HCT116 (cell line): ENCODE results near the gene ATP6V1G3. TPM values are rescaled to one million over a fixed set of nuclear protein-coding genes. Genes with fewer than 3 reads are reported as not detected.

Experiments
- ATAC-seq: fragments of 200-7000 bp; cut with Tn5 transposase; 2 replicates; pipeline ENCODE4 v1.9.1; 2020; ENCODE audit warnings: mild to moderate bottlenecking, moderate library complexity
- BruUV-seq: library from RNA; stranded (reverse); fragments of 400-500 nt; replicated peaks from 2 replicates; lab custom pipeline; 2021; lab: Mats Ljungman, UMichigan
- CTCF ChIA-PET: fragments of 300-600 bp; sonication (Branson Sonifier 250); formaldehyde crosslinking; loops from one replicate; lab custom pipeline; 2021; ENCODE audit warnings: antibody characterized with exemption; lab: Charles Lee
- POLR2A ChIA-PET: fragments of 300-600, 350-600 bp; sonication (Branson Sonifier 250); formaldehyde crosslinking; loops from one replicate; lab custom pipeline; 2021; ENCODE audit warnings: antibody characterized with exemption; lab: Charles Lee
- RAD21 ChIA-PET, 2 experiments: fragments of 300-600 bp; sonication (Branson Sonifier 250); formaldehyde crosslinking; loops; one replicate each; lab custom pipeline; 2023; ENCODE audit warnings: low total read pairs in 2 of 2; ENCODE audit not compliant: uncharacterized antibody in 2 of 2, unreplicated experiment in 2 of 2, low non-redundant PET in 1 of 2; lab: Charles Lee
- DNase-seq: peaks from one replicate; pipeline ENCODE4 v3.0.0-alpha.2; 2010; ENCODE audit warnings: low read depth, low spot score
- H2AFZ ChIP-seq: fragments of 200-600 bp; shearing (Covaris generic), sonication (generic); 2 replicates; pipeline ENCODE4 v1.6.1; 2017; ENCODE audit warnings: low read depth, mixed run types, mixed read lengths, antibody characterized with exemption, low read length; ENCODE audit not compliant: poor library complexity, severe bottlenecking
- H3K27ac ChIP-seq: 2 replicates; pipeline ENCODE4 v1.5.1; 2012; ENCODE audit warnings: low read depth, low read length
- H3K27me3 ChIP-seq: fragments of 200-600 bp; sonication (generic); 2 replicates; pipeline ENCODE4 v1.6.1; 2016; ENCODE audit warnings: mixed run types, low read length, mixed read lengths; ENCODE audit not compliant: insufficient read depth
- H3K36me3 ChIP-seq, 2 experiments: fragments of 200-500 bp in 1 of 2; fragments of 200-600 bp in 1 of 2; sonication (Bioruptor generic) in 1 of 2; sonication (generic) in 1 of 2; 2 replicates each; pipeline versions ENCODE4 v1.5.1 to v1.6.1; 2014 to 2016; ENCODE audit warnings: low read length in 2 of 2, inconsistent platforms in 1 of 2, mixed read lengths in 1 of 2, mixed run types in 1 of 2; ENCODE audit not compliant: insufficient read depth in 2 of 2, control insufficient read depth in 1 of 2
- H3K4me1 ChIP-seq, 2 experiments: fragments of 200-600 bp in 1 of 2; sonication (generic) in 1 of 2; 2 replicates each; pipeline versions ENCODE4 v1.5.1 to v1.6.1; 2012 to 2017; ENCODE audit warnings: low read length in 2 of 2, inconsistent platforms in 1 of 2, mild to moderate bottlenecking in 1 of 2, mixed read lengths in 1 of 2, mixed run types in 1 of 2, moderate library complexity in 1 of 2; ENCODE audit not compliant: insufficient read depth in 2 of 2, control insufficient read depth in 1 of 2
- H3K4me2 ChIP-seq: fragments of 200-600 bp; sonication (generic); 2 replicates; pipeline ENCODE4 v1.6.1; 2017; ENCODE audit warnings: mixed run types, low read length, mixed read lengths
- H3K4me3 ChIP-seq, 2 experiments: fragments of 200-600 bp in 1 of 2; sonication (generic) in 1 of 2; replicated peaks in 1 of 2; 2 replicates each; pipeline ENCODE4 v1.5.1; 2011 to 2016; ENCODE audit warnings: low read length in 2 of 2, control low read depth in 1 of 2, low read depth in 1 of 2, mild to moderate bottlenecking in 1 of 2, mixed read lengths in 1 of 2, mixed run types in 1 of 2
- H3K79me2 ChIP-seq: fragments of 200-600 bp; sonication (generic); 2 replicates; pipeline ENCODE4 v1.6.1; 2017; ENCODE audit warnings: mild to moderate bottlenecking, mixed run types, low read length, moderate library complexity, mixed read lengths; ENCODE audit not compliant: insufficient read depth
- H3K9ac ChIP-seq: fragments of 200-600 bp; sonication (generic); 2 replicates; pipeline ENCODE4 v1.6.1; 2016; ENCODE audit warnings: low read length, mixed read lengths
- H3K9me2 ChIP-seq: fragments of 200-600 bp; sonication (generic), shearing (Covaris generic); 2 replicates; pipeline ENCODE4 v1.6.1; 2017; ENCODE audit warnings: mixed run types, mild to moderate bottlenecking, moderate library complexity; ENCODE audit not compliant: insufficient read depth
- H3K9me3 ChIP-seq, 2 experiments: fragments of 200-500 bp in 1 of 2; fragments of 200-600 bp in 1 of 2; sonication (Bioruptor generic) in 1 of 2; sonication (generic) in 1 of 2; 2 replicates each; pipeline ENCODE4 v1.6.1; 2014 to 2017; ENCODE audit warnings: low read length in 2 of 2, mixed read lengths in 2 of 2, inconsistent platforms in 1 of 2, low read depth in 1 of 2, mild to moderate bottlenecking in 1 of 2, mixed run types in 1 of 2, moderate library complexity in 1 of 2; ENCODE audit not compliant: control insufficient read depth in 1 of 2, insufficient read depth in 1 of 2
- H4K20me1 ChIP-seq: fragments of 200-600 bp; sonication (generic), shearing (Covaris generic); 2 replicates; pipeline ENCODE4 v1.6.1; 2017; ENCODE audit warnings: mixed run types, mild to moderate bottlenecking, moderate library complexity; ENCODE audit not compliant: insufficient read depth
- CBX3 ChIP-seq: IDR thresholded peaks from 2 replicates; pipeline ENCODE4 v1.6.1; 2012; ENCODE audit warnings: low read depth
- CEBPB ChIP-seq: IDR thresholded peaks from 2 replicates; pipeline ENCODE4 v1.6.1; 2012; ENCODE audit warnings: low read depth
- EGR1 ChIP-seq: IDR thresholded peaks from 2 replicates; pipeline ENCODE4 v1.6.1; 2012; ENCODE audit warnings: low read depth
- EZH2 ChIP-seq: fragments of 200-600 bp; sonication (generic); IDR thresholded peaks from 2 replicates; pipeline ENCODE4 v1.6.1; 2017; ENCODE audit warnings: antibody characterized with exemption, mixed run types
- EZH2phosphoT487 ChIP-seq: fragments of 200-600 bp; IDR thresholded peaks from 2 replicates; pipeline ENCODE4 v1.6.1; 2018; ENCODE audit warnings: antibody characterized with exemption, borderline replicate concordance
- FOSL1 ChIP-seq: IDR thresholded peaks from 2 replicates; pipeline ENCODE4 v1.6.1; 2012; ENCODE audit warnings: low read depth
- JUND ChIP-seq: IDR thresholded peaks from 2 replicates; pipeline ENCODE4 v1.6.1; 2012
- POLR2A ChIP-seq: IDR thresholded peaks from 2 replicates; pipeline ENCODE4 v1.7.0; 2011; ENCODE audit warnings: borderline replicate concordance; ENCODE audit not compliant: insufficient read depth, insufficient read length; ENCODE audit errors: extremely low read depth
- POLR2AphosphoS5 ChIP-seq: IDR thresholded peaks from 2 replicates; pipeline ENCODE4 v1.6.1; 2011; ENCODE audit warnings: mild to moderate bottlenecking, low read depth, low read length, moderate library complexity
- SIN3A ChIP-seq: IDR thresholded peaks from 2 replicates; pipeline ENCODE4 v1.6.1; 2012; ENCODE audit warnings: low read depth
- SP1 ChIP-seq: IDR thresholded peaks from 2 replicates; pipeline ENCODE4 v1.6.1; 2012; ENCODE audit warnings: low read depth
- TCF7L2 ChIP-seq: IDR thresholded peaks from 2 replicates; pipeline ENCODE4 v1.7.0; 2011; ENCODE audit warnings: borderline replicate concordance, inconsistent platforms; ENCODE audit not compliant: insufficient read depth, insufficient read length; ENCODE audit errors: extremely low read depth
- YY1 ChIP-seq: IDR thresholded peaks from 2 replicates; pipeline ENCODE4 v1.6.1; 2011; ENCODE audit warnings: low read length, low read depth, moderate library complexity, mild to moderate bottlenecking; ENCODE audit not compliant: insufficient replicate concordance; ENCODE audit errors: extremely low read depth
- ZNF274 ChIP-seq: fragments of 200-500 bp; sonication (Bioruptor generic); IDR thresholded peaks from 2 replicates; pipeline ENCODE4 v1.6.1; 2014; ENCODE audit warnings: mild to moderate bottlenecking, low read depth, low read length, inconsistent platforms
- intact Hi-C: fragments of 100-400 bp; cut with micrococcal nuclease; formaldehyde crosslinking; loops from 2 replicates; pipeline ENCODE4 v1.10.0; 2022
- total RNA-seq: library from RNA; stranded (reverse); gene quantifications from one replicate; pipeline ENCODE4 v1.2.1, GENCODE V29; 2021; ENCODE audit not compliant: unreplicated experiment
- TF ChIP-seq, protein P1 (sequence below): IDR thresholded peaks from 2 replicates; pipeline ENCODE4 v1.6.1; 2011; ENCODE audit warnings: mild to moderate bottlenecking, low read length, moderate library complexity; ENCODE audit not compliant: insufficient replicate concordance; ENCODE audit errors: extremely low read depth
- TF ChIP-seq, protein P2 (sequence below): IDR thresholded peaks from 2 replicates; pipeline ENCODE4 v1.6.1; 2012; ENCODE audit warnings: low read depth
- TF ChIP-seq, protein P3 (sequence below), 3 experiments: fragments of 200-600 bp in 1 of 3; sonication (generic) in 1 of 3; IDR thresholded peaks in 2 of 3; conservative IDR thresholded peaks in 1 of 3; 2 replicates each; pipeline ENCODE4 v1.5.1; 2012 to 2017; ENCODE audit warnings: low read depth in 2 of 3, low read length in 2 of 3, antibody characterized with exemption in 1 of 3, borderline replicate concordance in 1 of 3, control low read depth in 1 of 3, mild to moderate bottlenecking in 1 of 3, mixed read lengths in 1 of 3, mixed run types in 1 of 3, moderate library complexity in 1 of 3; ENCODE audit not compliant: insufficient read depth in 1 of 3
- TF ChIP-seq, protein P4 (sequence below): IDR thresholded peaks from 2 replicates; pipeline ENCODE4 v1.6.1; 2012
- TF ChIP-seq, protein P5 (sequence below): IDR thresholded peaks from 2 replicates; pipeline ENCODE4 v1.6.1; 2012

ATP6V1G3 gene
- total RNA-seq, 1 experiment from 2014 or later, result not detected

DNA sequence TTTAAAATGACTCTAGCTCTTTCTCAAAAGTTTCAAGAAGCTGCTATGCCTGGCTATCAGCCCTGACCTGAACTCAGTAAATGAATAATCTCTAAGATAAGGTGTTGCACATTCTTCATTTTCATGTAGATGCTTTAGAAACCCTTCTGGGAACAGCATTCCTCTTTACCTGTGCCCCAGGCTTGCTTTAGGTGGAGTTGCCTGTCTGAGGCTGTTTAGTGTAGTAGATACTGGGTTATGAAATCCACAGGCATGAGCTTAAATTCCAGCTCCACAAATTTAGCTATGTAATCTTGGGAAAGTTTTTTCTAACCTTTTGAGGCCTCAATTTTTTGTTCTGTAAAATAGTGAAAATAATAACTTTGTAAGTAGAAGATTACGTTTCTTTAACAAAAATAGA lies 41.6 kb downstream of the ATP6V1G3 start:
- DNase-seq (no peak), ATAC-seq (no peak)
- H3K27me3 ChIP-seq, result no peaks in the 10 kb centered on the region
- BruUV-seq, result no TSS peak
- no peak overlapping the region for H3K27ac ChIP-seq
- no peaks in the 10 kb centered on the region for H3K9me3 ChIP-seq
- H3K4me2 ChIP-seq, result no peak overlapping the region
- TF ChIP-seq EZH2, result no peak
- TF ChIP-seq, protein P1, sequence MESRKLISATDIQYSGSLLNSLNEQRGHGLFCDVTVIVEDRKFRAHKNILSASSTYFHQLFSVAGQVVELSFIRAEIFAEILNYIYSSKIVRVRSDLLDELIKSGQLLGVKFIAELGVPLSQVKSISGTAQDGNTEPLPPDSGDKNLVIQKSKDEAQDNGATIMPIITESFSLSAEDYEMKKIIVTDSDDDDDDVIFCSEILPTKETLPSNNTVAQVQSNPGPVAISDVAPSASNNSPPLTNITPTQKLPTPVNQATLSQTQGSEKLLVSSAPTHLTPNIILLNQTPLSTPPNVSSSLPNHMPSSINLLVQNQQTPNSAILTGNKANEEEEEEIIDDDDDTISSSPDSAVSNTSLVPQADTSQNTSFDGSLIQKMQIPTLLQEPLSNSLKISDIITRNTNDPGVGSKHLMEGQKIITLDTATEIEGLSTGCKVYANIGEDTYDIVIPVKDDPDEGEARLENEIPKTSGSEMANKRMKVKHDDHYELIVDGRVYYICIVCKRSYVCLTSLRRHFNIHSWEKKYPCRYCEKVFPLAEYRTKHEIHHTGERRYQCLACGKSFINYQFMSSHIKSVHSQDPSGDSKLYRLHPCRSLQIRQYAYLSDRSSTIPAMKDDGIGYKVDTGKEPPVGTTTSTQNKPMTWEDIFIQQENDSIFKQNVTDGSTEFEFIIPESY, result no peak
- no peak for TF ChIP-seq YY1
- TF ChIP-seq EZH2phosphoT487, result no peak
- no peak for TF ChIP-seq EGR1
- no peak for TF ChIP-seq ZNF274
- TF ChIP-seq FOSL1, result no peak
- TF ChIP-seq, protein P2, sequence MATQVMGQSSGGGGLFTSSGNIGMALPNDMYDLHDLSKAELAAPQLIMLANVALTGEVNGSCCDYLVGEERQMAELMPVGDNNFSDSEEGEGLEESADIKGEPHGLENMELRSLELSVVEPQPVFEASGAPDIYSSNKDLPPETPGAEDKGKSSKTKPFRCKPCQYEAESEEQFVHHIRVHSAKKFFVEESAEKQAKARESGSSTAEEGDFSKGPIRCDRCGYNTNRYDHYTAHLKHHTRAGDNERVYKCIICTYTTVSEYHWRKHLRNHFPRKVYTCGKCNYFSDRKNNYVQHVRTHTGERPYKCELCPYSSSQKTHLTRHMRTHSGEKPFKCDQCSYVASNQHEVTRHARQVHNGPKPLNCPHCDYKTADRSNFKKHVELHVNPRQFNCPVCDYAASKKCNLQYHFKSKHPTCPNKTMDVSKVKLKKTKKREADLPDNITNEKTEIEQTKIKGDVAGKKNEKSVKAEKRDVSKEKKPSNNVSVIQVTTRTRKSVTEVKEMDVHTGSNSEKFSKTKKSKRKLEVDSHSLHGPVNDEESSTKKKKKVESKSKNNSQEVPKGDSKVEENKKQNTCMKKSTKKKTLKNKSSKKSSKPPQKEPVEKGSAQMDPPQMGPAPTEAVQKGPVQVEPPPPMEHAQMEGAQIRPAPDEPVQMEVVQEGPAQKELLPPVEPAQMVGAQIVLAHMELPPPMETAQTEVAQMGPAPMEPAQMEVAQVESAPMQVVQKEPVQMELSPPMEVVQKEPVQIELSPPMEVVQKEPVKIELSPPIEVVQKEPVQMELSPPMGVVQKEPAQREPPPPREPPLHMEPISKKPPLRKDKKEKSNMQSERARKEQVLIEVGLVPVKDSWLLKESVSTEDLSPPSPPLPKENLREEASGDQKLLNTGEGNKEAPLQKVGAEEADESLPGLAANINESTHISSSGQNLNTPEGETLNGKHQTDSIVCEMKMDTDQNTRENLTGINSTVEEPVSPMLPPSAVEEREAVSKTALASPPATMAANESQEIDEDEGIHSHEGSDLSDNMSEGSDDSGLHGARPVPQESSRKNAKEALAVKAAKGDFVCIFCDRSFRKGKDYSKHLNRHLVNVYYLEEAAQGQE, result no peak
- no peak for TF ChIP-seq CBX3
- no peak for TF ChIP-seq POLR2AphosphoS5
- TF ChIP-seq, protein P3, sequence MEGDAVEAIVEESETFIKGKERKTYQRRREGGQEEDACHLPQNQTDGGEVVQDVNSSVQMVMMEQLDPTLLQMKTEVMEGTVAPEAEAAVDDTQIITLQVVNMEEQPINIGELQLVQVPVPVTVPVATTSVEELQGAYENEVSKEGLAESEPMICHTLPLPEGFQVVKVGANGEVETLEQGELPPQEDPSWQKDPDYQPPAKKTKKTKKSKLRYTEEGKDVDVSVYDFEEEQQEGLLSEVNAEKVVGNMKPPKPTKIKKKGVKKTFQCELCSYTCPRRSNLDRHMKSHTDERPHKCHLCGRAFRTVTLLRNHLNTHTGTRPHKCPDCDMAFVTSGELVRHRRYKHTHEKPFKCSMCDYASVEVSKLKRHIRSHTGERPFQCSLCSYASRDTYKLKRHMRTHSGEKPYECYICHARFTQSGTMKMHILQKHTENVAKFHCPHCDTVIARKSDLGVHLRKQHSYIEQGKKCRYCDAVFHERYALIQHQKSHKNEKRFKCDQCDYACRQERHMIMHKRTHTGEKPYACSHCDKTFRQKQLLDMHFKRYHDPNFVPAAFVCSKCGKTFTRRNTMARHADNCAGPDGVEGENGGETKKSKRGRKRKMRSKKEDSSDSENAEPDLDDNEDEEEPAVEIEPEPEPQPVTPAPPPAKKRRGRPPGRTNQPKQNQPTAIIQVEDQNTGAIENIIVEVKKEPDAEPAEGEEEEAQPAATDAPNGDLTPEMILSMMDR (IDR thresholded peaks at IDR 0.05 in 2 of 3, conservative IDR thresholded peaks at IDR 0.05 in 1 of 3; ENCODE audit: borderline replicate concordance in 1 of 3, insufficient read depth in 1 of 3, low read depth in 2 of 3, low read length in 2 of 3), result no peak
- TF ChIP-seq JUND, result no peak
- TF ChIP-seq, protein P4, sequence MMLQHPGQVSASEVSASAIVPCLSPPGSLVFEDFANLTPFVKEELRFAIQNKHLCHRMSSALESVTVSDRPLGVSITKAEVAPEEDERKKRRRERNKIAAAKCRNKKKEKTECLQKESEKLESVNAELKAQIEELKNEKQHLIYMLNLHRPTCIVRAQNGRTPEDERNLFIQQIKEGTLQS, result no peak
- no peak for TF ChIP-seq POLR2A
- no peak for TF ChIP-seq SP1
- no peak for TF ChIP-seq SIN3A
- no peak for TF ChIP-seq TCF7L2
- TF ChIP-seq, protein P5, sequence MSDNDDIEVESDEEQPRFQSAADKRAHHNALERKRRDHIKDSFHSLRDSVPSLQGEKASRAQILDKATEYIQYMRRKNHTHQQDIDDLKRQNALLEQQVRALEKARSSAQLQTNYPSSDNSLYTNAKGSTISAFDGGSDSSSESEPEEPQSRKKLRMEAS, result no peak
- TF ChIP-seq CEBPB, result no peak
- H4K20me1 ChIP-seq, result no peaks in the 10 kb centered on the region
- ChIA-PET CTCF (no interaction called here), POLR2A (no interaction called here), RAD21 (no interaction called here)
- no peaks in the 10 kb centered on the region for H3K36me3 ChIP-seq
- no peak overlapping the region for H3K4me3 ChIP-seq
- H3K4me1 ChIP-seq, result peaks cover 0 to 7% of the 10 kb centered on the region in 2 experiments; a peak in 2 of 4 replicates
- no peaks in the 10 kb centered on the region for H3K79me2 ChIP-seq
- no peaks in the 10 kb centered on the region for H3K9me2 ChIP-seq
- intact Hi-C loops, result no loop called here
- H2AFZ ChIP-seq, result no peak overlapping the region
- H3K9ac ChIP-seq, result no peak overlapping the region
